Fibroblast of skin of scalp (primary cell): ENCODE results near the gene RNFT2.
"Not testable (repeated sequence)": the region's sequence is repeated elsewhere in the genome, so short reads cannot be mapped to it uniquely, and the experiment has no call there.

Experiments
- DNase-seq: peaks from one replicate; pipeline ENCODE4 v3.0.0-alpha.2; 2013

RNFT2 gene

GRCh38 chr12:116745554-116745953 is 7.4 kb downstream of the RNFT2 start:
- no peak for DNase-seq

- DNase-seq: no peak
These were observed 11.8 kb downstream of the RNFT2 start for GRCh38 chr12:116749884-116750283.

GRCh38 chr12:116750298-116750697 is 12.2 kb downstream of the RNFT2 start:
- DNase-seq: no peak

DNA sequence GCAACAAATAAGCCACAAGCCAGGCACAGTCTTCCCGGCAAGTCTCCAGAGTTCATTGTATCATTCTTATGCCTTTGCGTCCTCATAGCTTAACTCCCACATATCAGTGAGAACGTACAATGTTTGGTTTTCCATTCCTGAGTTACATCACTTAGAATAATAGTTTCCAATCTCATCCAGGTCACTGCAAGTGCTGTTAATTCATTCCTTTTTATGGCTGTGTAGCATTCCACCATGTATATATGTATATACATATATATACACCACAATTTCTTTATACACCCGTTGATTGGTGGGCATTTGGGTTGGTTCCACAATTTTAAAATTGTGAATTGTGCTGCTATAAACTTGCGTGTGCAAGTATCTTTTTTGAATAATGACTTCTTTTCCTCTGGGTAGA is 16.0 kb downstream of the RNFT2 start:
- not testable (repeated sequence) for DNase-seq

DNA sequence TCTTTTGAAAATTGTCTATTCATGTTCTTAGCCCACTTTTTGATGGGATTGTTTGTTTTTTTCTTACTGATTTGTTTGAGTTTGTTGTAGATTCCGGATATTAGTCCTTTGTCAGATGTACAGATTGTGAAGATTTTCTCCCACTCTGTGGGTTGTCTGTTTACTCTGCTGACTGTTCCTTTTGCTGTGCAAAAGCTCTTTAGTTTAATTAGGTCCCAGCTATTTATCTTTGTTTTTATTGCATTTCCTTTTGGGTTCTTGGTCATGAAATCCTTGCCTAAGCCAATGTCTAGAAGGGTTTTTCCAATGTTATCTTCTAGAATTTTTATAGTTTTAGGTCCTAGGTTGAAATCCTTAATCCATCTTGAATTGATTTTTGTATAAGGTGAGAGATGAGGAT is 16.7 kb downstream of the RNFT2 start:
- not testable (repeated sequence) for DNase-seq

DNA sequence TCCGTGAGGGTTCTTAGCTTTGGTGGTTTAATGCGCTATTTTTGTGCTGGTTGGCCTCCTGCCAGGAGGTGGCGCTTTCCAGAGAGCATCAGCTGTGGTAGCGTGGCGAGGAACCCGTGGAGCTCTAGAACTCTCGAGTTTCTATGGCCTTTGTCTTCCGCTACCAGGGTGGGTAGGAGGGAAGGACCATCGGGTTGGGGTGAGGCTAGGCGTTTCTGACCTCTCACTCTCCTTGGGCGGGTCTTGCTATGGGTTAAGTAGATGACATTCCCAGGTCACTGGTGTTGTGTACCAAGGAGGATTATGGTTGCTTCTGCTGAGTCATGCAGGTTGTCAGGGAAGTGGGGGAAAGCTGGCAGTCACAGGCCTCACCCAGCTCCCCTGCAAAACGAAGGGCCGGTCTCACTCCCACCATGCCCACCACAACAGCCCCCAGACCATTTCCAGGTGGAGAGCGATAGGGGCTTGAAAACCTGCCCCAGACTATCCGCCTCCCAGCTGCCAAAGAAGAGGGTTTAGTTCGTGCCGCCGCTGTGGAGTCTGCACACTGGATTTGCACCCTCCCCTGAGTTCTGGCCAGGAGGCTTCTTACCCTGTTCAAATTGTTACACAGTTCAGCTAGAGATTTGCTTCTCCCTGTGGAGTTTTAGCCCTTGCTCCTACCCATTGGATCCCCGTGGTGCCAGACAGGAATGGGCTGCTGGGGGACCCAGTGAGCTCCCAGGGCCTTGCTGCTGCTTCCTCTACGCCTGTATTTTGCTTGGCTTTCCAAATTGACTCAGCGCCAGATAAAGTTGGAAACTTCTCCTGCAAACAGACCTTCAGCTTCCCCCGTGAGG is 21.9 kb downstream of the RNFT2 start:
- DNase-seq: no peak

DNA sequence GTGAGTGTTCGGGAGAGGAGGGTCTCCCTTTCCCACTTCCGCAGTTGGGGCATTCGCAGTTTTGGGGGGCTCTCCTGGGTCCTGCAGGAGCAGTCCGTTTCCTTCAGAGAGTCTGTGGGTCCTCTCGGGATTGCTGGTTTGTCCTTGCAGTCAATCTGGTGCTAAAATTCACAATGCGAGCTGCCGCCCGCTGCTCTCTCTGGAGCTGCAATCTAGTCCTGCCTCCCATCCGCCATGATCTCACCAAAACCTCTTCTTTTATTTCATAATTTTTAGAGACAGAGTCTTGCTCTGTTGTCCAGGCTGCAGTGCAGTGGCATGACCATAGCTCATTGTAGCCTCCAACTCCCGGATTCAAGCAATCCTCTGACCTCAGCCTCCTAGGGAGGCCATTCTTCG is 22.5 kb downstream of the RNFT2 start:
- DNase-seq: no peak

DNA sequence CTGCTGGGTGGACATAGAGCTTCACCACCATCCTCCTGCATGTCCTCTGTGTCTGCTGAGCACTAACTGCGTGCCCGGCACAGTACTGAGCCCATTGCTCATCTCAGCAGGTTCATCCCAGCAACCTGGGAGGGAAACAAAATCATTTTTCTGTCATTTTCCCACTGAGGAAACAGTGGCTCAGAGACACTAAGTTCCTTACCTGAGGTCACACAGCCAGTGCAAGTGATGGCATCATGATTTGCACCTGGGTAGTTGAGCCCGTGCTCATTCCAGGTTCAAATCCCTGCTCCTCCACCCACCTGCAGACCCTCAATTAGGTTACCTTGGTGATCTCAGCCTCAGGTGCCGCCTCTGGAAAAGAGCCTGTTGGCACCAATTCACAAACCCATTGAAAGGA is 23.4 kb downstream of the RNFT2 start:
- no peak for DNase-seq

GRCh38 chr12:116765271-116765670 is 27.2 kb downstream of the RNFT2 start:
- peak; percentile 7 for DNase-seq

DNA sequence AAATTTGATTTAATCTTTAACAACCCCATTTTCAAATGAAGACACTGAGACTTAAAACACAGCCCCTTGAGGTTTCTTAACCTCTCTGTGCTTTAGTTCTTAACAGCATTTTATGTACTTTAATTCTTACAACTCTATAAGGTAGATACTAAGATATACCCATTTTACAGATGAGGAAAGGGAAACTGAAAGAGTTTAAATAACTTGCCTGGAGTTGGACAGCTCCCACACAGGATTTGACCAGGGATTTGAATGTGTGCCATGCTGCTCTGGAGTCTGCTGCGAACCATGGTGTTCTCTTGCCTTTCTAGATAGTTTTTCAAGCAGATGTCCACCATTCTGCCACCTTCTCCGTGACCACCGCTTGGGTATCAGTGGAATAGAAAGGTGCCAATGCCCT is 28.2 kb downstream of the RNFT2 start:
- DNase-seq: no peak

DNA sequence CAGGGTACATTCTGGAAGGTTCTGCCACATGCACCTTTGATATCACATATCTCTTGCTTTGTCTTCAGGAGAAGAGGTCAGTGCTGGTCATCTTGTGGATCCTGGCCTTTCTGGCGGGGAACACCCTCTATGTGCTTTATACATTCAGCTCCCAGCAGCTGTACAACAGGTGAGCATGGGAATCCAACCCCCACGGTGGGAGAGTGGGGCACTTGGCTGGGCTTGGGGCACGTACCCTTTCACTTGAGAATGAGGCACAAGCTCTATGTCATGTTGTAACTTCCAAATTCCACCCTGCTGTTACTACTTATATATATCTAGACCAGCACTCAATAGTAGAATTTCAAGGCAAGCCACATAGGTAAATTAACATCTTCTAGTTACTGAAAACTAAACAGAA is 28.6 kb downstream of the RNFT2 start:
- DNase-seq: no peak

DNA sequence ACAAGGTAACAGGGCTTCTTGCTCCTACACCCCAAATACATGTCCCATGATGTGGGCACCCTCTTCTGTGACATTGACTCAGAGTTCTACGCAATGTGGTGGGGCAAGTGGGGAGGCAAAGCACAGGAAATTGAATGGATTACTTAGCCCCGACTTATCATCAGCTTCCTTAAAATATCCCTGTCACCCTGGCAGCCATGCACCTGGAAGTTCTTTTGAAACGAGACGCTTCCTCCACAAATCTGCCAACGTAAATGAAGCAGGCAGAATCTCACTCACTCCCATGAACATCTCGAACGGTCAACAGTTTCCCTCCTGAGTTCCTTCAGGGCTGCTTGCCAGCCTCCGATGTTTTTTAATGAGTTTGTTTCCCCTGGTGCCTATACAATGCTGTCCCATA is 33.5 kb downstream of the RNFT2 start:
- no peak for DNase-seq

GRCh38 chr12:116773276-116773731 is 35.2 kb downstream of the RNFT2 start:
- DNase-seq: peak; percentile 14

DNA sequence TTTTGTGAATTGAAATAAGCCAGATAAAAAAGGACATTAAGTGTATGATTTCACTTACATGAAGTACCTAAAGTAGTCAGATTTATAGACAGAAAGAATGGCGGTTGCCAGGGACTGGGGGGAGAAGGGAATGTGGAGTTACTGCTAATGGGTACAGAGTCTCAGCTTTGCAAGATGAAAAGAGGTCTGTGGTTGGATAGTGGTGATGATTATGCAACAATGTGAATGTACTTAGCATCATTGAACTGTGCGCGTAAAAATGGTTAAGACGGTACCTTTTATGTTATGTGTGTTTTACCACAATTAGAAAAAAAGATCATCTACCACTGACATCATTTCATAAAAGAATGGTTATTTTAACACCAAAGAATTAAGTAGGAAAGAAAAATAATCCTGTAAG is 35.9 kb downstream of the RNFT2 start:
- DNase-seq: no peak

DNA sequence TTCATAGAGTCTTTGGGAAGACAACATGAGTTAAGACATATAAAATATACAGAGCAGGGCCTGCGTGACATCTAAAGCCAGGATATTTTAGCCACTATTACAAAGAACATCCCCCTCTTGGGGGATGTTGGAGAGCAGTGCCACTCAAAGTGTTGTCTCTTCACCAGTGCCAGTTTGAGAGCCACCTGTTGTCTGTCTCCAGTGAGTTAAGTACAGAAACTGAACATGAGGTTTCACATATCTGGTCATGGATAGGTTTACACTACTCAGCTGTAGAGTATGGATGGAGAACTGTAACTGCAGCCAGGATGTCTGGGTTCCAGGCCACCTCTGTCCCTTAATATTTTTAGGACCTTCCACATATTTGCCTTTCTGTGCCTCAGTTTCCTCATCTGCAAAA is 39.1 kb downstream of the RNFT2 start:
- no peak for DNase-seq

- no peak for DNase-seq
These were observed 41.5 kb downstream of the RNFT2 start for GRCh38 chr12:116779597-116779996.

GRCh38 chr12:116780942-116781341 is 42.8 kb downstream of the RNFT2 start:
- no peak for DNase-seq

- DNase-seq: no peak
These were observed 45.6 kb downstream of the RNFT2 start for GRCh38 chr12:116783525-116784237.

DNA sequence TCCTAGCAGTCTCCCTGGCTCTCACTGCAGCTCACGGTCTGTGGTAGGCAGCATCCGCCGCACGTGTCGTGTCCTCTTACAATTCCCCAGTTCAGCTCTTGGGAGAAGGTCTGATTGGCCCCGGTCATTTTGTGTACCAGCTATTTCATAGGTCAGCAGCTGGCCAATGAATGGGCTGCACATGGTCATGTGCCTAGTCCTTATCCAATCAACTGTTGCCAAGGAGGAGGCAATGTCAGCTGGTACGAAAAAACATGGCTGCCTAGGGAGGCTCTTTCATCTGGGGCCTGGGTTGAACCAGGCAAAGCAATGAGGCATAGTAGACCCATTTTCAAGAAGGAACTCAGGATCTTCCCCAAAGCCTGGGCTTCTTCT is 46.1 kb downstream of the RNFT2 start:
- DNase-seq: peak; percentile 9

- not testable (repeated sequence) for DNase-seq
These were observed 51.4 kb downstream of the RNFT2 start for GRCh38 chr12:116789562-116789961.

GRCh38 chr12:116790066-116790465 is 52.0 kb downstream of the RNFT2 start:
- DNase-seq: no peak

DNA sequence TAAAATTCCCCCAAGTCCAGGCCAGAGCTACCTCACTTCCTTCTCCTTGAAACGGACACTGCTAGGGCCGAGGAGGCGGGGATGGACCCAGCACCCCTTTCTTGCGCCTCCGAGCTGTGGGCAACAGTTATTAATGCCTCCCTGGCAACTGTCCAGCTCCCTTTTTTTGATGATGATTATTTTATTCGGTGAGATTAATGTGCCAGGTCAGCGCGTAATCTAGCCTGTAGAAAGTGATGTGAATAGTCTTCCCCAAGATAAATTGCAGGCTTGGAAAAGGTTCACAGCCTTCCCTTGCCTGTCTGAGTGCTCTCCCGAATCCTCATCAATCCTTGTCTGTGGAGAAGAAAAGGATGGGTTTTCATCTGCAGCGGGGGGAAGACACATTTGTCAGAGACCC is 54.3 kb downstream of the RNFT2 start:
- DNase-seq: no peak

DNA sequence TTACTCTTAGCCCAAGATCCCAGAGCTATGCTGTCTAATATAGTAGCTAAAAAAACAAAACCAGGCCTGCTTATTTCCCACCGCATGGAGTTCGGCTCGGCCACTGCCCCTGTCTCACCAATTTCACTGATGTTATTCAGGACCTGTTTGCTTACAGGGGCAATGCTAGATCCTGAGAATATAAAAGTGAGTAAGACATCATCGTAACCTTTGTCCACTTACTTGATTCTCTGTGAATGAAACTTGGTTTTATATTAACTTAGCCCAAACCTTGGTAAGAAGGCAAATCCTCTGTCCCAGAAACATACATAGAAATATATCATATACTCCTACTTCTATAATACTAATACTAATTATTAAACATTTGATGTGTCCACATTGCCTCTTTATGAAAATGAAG is 56.6 kb downstream of the RNFT2 start:
- no peak for DNase-seq

- no peak for DNase-seq
These were observed 59.8 kb downstream of the RNFT2 start for GRCh38 chr12:116797885-116798284.
